Nephron progenitor cell (in vitro differentiated cells): ENCODE results near the gene LPAR1.
"Not testable (repeated sequence)": the region's sequence is repeated elsewhere in the genome, so short reads cannot be mapped to it uniquely, and the experiment has no call there.

ENCODE experiments used
- DNase-seq: peaks from one replicate; pipeline ENCODE4 v3.0.0; 2021
- H3K27ac Mint-ChIP-seq: 2 replicates; pipeline ENCODE4 v1.8.0; 2021; ENCODE audit warnings: mild to moderate bottlenecking, moderate library complexity, mixed read lengths
- H3K27me3 Mint-ChIP-seq: 2 replicates; pipeline ENCODE4 v1.8.0; 2021; ENCODE audit warnings: mild to moderate bottlenecking, low read depth, mixed read lengths; ENCODE audit not compliant: poor library complexity
- H3K36me3 Mint-ChIP-seq: 2 replicates; pipeline ENCODE4 v1.8.0; 2021; ENCODE audit warnings: low read depth, mixed read lengths
- H3K4me1 Mint-ChIP-seq: 2 replicates; pipeline ENCODE4 v1.8.0; 2021; ENCODE audit warnings: mixed read lengths
- H3K4me3 Mint-ChIP-seq: 2 replicates; pipeline ENCODE4 v1.8.0; 2021; ENCODE audit warnings: mild to moderate bottlenecking, moderate library complexity, mixed read lengths
- H3K9me3 Mint-ChIP-seq: 2 replicates; pipeline ENCODE4 v1.8.0; 2021; ENCODE audit warnings: mild to moderate bottlenecking, moderate library complexity, mixed read lengths
- TF ChIP-seq, protein P1 (sequence below): fragments of 200-600 bp; sonication (generic); IDR thresholded peaks from 2 replicates; pipeline ENCODE4 v1.5.0; 2021; ENCODE audit warnings: antibody characterized with exemption

The LPAR1 gene

DNA sequence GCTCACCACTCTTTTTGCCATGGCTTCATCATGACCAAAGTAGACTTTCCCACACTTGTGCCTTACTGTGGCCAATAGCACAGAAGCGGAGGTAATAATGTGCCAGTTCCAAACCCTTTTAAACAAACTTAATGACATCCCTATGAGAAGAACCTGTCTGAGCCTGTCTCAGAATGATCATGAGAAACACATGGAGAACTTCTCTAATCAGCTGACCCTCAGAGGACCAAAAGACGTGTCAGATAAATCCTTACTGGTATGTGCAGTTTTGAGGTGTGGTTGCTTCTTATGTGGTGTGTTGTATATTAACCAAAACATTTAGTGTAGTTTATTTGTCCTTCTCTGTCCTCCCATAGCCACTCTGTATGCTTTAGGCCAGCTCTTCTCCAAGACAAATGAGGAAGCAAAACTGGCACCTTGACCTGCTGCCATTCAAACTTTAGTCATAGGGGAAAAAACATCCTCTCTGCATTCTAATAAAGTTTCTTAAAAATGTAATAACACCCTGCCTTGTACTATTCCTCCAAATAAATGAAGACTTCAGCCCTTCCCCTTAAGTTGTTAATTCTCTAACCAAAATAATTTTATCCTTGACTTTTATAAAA, 200.8 kb downstream of the LPAR1 start:
- TF ChIP-seq, protein P1, sequence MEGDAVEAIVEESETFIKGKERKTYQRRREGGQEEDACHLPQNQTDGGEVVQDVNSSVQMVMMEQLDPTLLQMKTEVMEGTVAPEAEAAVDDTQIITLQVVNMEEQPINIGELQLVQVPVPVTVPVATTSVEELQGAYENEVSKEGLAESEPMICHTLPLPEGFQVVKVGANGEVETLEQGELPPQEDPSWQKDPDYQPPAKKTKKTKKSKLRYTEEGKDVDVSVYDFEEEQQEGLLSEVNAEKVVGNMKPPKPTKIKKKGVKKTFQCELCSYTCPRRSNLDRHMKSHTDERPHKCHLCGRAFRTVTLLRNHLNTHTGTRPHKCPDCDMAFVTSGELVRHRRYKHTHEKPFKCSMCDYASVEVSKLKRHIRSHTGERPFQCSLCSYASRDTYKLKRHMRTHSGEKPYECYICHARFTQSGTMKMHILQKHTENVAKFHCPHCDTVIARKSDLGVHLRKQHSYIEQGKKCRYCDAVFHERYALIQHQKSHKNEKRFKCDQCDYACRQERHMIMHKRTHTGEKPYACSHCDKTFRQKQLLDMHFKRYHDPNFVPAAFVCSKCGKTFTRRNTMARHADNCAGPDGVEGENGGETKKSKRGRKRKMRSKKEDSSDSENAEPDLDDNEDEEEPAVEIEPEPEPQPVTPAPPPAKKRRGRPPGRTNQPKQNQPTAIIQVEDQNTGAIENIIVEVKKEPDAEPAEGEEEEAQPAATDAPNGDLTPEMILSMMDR = no peak
- DNase-seq = no peak
- Mint-ChIP-seq H3K36me3 (no peaks in the 10 kb centered on the region), H3K27me3 (peaks cover 3% of the 10 kb centered on the region), H3K27ac (no peak overlapping the region), H3K4me3 (no peak overlapping the region), H3K9me3 (no peaks in the 10 kb centered on the region), H3K4me1 (no peaks in the 10 kb centered on the region)

DNA sequence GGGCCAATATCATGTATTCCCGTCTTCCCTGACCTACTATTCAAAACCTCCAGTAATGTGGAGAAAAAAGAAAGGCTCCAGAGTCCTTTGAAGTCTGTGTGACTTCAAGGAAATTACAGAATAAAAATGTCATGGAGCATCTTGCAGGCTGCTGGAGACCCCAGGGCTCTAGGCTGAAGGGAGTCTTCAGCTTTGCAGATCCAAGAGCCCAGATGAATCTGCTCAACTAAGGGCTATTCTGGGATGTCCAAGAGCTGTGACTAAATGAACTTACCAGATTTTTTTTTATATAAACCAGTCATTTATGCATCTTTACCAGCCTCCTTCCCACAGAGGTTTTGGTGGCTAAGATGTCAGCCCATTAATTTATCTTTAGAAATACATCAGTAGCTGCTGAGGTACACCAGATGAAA, 202.4 kb downstream of the LPAR1 start:
- H3K4me3 Mint-ChIP-seq = no peak overlapping the region
- no peak for DNase-seq
- H3K9me3 Mint-ChIP-seq = no peaks in the 10 kb centered on the region
- H3K27me3 Mint-ChIP-seq = peaks cover 8% of the 10 kb centered on the region
- TF ChIP-seq, protein P1 = no peak
- H3K36me3 Mint-ChIP-seq = no peaks in the 10 kb centered on the region
- H3K4me1 Mint-ChIP-seq = no peaks in the 10 kb centered on the region
- H3K27ac Mint-ChIP-seq = peak overlapping the region; percentile 52

DNA sequence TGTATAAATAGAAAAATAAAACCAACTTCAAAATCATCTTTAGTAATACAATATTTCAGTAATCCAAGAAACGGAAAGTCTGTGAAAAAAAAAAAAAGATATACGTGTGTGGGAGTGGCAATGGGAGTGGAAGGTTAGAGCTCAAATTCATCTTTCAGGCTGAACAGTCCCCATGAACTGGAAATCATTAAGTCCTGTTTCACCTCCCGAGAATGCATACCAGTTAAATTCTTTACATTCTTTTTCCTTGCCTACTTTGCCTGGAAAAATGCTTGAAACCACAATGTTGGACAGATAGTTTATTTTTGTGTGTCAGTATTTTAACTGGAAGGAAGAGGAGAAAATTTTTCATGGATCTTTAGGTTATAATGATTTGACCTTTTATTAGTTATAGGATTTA, 202.9 kb downstream of the LPAR1 start:
- Mint-ChIP-seq H3K27ac (peak overlapping the region; percentile 52), H3K9me3 (no peaks in the 10 kb centered on the region), H3K36me3 (no peaks in the 10 kb centered on the region), H3K27me3 (peaks cover 8% of the 10 kb centered on the region), H3K4me3 (no peak overlapping the region), H3K4me1 (no peaks in the 10 kb centered on the region)
- TF ChIP-seq, protein P1 = no peak
- DNase-seq = no peak

GRCh38 chr9:110832926-110833325, 205.3 kb downstream of the LPAR1 start:
- no peak overlapping the region for H3K4me3 Mint-ChIP-seq
- no peak for DNase-seq
- H3K9me3 Mint-ChIP-seq = no peaks in the 10 kb centered on the region
- TF ChIP-seq, protein P1 = no peak
- H3K36me3 Mint-ChIP-seq = no peaks in the 10 kb centered on the region
- H3K27ac Mint-ChIP-seq = no peak overlapping the region
- peaks cover 15% of the 10 kb centered on the region for H3K27me3 Mint-ChIP-seq
- H3K4me1 Mint-ChIP-seq = no peaks in the 10 kb centered on the region

DNA sequence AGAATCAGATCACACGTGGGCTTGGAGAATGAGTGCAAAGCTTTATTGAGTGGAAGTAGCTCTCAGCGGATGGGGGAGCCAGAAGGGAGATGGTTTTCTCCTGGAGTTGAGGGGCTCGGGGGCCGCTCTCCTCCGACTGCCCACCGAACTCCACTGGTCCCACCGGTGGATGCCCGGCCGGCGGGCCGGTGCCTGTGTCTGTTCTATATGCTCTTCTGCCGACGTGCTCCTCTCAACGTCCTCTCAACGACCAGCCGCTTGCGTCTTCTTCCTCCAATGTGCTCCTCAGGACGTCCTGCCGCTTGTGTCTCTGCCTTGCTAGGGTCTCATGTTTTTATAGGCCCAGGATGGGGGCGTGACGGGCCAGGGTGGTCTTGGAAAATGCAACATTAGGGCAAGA, 207.8 kb downstream of the LPAR1 start:
- no peak overlapping the region for H3K4me3 Mint-ChIP-seq
- no peaks in the 10 kb centered on the region for H3K36me3 Mint-ChIP-seq
- H3K4me1 Mint-ChIP-seq = no peaks in the 10 kb centered on the region
- peaks cover 12% of the 10 kb centered on the region for H3K27me3 Mint-ChIP-seq
- H3K27ac Mint-ChIP-seq = no peak overlapping the region
- no peak for DNase-seq
- TF ChIP-seq, protein P1 = no peak
- H3K9me3 Mint-ChIP-seq = peaks cover 7% of the 10 kb centered on the region

- H3K4me3 Mint-ChIP-seq = no peak overlapping the region
- DNase-seq = no peak
- no peaks in the 10 kb centered on the region for H3K36me3 Mint-ChIP-seq
- H3K9me3 Mint-ChIP-seq = peaks cover 16% of the 10 kb centered on the region
- peaks cover 12% of the 10 kb centered on the region for H3K27me3 Mint-ChIP-seq
- TF ChIP-seq, protein P1 = no peak
- no peaks in the 10 kb centered on the region for H3K4me1 Mint-ChIP-seq
- H3K27ac Mint-ChIP-seq = no peak overlapping the region
These were observed 210.0 kb downstream of the LPAR1 start for GRCh38 chr9:110828264-110828663.

GRCh38 chr9:110826400-110826799, 211.9 kb downstream of the LPAR1 start:
- H3K36me3 Mint-ChIP-seq, H3K4me1 Mint-ChIP-seq, DNase-seq, H3K4me3 Mint-ChIP-seq, H3K27ac Mint-ChIP-seq: not testable (repeated sequence)
- peaks cover 19% of the 10 kb centered on the region for H3K9me3 Mint-ChIP-seq
- H3K27me3 Mint-ChIP-seq = peaks cover 12% of the 10 kb centered on the region
